Esophagus mucosa (tissue), 1 donor: ENCODE data around the gene PIK3AP1. TPM values are rescaled to one million over a fixed set of nuclear protein-coding genes. Genes with fewer than 3 reads are reported as not detected.
"Not testable (repeated sequence)": the region's sequence is repeated elsewhere in the genome, so short reads cannot be mapped to it uniquely, and the experiment has no call there.

Experiments used
- ATAC-seq: fragments of 200-7000 bp; cut with Tn5 transposase; one replicate; pipeline ENCODE4 v1.9.1; 2020
- total RNA-seq: library from RNA; stranded (reverse); gene quantifications from one replicate; pipeline ENCODE4 v1.2.4, GENCODE V29; 2023
- donor health status: DM: yes; HTN: yes; CAD: no.

Gene PIK3AP1
- total RNA-seq, 1 donor from 2014 or later, result 1.0 TPM

DNA sequence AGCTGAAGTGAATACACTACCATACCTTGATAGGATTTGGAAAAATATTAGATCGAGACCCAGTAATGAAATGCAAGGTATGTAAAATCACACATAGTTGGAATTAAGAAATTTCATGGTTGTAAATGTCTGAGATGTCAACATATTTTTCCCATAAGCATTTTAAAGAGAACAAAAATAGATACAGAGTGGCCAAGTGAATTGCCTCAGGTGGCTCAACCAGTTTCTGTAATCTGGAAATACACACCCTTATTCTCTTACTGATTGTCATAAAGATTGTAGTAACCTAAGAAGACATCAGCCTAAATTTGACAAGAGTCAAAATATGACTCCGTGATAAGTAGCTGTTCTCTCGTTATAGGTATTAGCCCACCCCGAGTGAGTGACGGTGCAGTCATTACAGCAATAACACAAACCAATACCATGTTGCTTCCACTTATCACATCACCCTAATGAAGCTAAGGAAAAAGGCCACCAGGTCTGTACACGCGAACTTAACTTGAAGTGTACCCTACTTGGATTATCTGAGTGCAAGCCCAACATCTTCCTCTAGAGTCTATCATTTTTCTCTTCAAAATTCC is 23.4 kb downstream of the PIK3AP1 start:
- no peak for ATAC-seq

- ATAC-seq, result no peak
Measured at GRCh38 chr10:96695975-96696634, 24.2 kb downstream of the PIK3AP1 start.

DNA sequence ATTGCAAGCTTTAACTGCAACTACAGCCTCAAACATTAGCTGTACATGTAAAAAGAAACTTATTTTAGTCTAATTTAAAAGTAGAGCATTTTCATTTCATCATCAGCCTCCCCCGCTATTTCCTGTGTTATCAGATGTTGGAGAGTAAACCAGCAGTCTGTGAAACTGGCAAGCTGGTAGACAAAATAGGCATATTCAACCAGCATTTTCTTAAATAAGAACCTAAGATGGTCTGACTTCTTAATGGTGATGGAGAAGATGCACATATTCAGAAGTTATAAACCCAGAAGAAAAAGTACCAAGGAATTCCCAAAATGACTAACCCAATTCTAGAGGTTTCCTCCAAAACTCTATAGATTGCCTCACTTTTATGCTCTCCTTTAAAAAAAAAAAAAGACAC is 24.9 kb downstream of the PIK3AP1 start:
- no peak for ATAC-seq

DNA sequence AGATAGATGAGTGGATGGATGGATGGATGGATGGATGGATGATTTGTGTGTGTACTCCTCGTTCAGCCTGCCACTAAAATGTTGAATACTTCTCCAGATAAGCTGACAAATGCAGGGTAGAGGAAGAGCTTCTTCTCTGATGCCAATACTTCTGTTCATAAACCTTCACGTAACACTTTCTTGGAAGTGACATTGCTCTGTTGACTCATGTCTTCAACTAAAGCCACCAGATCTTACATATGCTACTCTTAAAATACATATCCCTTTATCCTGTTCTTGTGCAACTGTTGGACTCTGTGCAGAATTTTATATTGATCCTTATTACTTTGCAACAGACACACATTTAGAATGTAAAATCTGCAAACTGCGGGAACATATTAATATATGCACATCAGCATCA is 26.9 kb downstream of the PIK3AP1 start:
- no peak for ATAC-seq

GRCh38 chr10:96692427-96692826 is 27.9 kb downstream of the PIK3AP1 start:
- no peak for ATAC-seq

DNA sequence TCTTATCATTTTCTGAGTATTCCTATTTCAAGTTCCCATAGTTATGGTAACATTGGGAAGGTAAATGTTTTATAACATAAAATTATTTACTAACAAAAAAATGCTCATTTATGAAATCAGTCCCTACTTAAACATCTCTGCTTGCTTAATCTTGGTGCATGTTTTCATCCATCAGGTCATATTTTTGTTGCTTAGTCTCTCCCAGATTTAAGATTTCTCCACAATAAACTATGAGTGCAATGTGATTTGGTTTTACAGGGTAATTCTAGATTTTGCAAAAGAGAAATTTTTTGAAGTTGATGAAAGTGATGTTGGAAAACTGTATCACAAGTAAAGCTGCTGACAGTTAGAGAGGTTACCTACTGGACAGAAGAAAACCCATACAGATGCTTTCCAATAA is 28.6 kb downstream of the PIK3AP1 start:
- no peak for ATAC-seq

- no peak for ATAC-seq
Measured at GRCh38 chr10:96690755-96691730, 29.3 kb downstream of the PIK3AP1 start.

GRCh38 chr10:96688789-96689188 is 31.5 kb downstream of the PIK3AP1 start:
- no peak for ATAC-seq

DNA sequence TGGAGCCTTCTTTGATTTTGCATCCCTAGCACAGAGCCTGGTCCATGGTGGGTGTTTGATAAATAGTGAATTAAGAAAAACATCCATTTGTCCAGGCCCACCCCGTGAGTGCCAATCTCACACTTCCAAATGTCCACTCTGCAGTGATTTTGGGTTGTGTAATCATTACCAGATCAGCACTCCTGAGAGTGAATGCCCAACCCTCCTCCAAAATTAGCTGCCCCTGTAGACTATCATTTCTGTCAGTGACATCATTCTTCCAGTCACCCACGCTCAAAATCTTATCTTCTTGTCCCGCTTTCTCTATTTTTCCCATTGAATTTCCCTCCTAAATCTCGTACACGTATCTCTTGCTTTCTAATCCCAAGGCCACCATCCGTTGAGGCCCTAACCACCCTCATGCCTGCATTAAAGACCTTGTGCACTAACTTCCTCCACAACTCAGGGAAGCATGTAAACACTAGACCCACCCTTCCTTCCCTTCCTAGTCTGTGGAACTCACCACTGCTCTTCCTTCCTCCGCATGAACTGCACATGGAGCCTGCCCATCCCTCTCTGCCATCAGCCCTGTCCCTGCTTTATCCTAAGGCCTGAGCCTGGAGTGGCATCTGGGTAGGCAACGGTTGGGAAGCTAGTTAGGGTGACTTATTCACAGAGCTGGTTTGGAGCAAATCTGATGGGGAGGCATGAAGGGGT is 32.8 kb downstream of the PIK3AP1 start:
- ATAC-seq, result no peak

DNA sequence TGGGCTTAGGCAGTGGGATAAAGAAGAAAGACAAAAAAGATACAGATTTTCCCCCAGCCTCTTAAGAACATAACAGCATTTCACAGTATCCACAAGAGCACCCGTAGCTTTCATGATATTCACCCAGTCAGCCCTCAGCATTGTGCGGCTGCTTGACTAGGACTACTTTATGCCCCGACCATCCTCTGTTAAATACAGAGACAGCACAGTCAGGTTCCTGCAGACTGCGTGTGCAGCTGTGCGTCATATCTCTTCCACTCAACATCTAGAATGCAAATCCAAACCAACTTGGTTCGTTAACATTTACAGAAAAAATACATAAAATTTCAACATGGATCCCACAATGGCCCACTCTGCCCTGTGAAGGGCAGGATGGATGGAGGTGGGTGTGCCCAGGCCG is 33.8 kb downstream of the PIK3AP1 start:
- ATAC-seq, result no peak

DNA sequence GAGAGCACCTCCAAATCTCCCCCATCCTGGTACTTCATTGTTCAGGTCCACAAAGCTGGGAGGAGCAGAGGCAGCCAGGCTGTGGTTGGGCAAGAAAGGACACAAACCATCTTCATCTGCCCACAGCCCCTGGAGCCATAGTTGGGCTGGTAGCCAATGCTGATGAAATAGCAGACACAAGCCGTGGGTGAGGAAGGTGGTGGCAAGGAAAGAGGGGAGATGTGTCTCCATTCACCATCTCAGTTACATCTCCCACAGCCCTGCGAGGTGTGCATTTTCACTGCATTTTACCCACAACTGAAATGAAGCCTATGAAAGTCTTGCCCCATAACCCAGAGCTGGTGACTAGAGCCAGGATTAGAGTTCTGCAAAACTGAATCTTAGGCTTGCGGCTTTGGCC is 35.0 kb downstream of the PIK3AP1 start:
- ATAC-seq, result no peak

DNA sequence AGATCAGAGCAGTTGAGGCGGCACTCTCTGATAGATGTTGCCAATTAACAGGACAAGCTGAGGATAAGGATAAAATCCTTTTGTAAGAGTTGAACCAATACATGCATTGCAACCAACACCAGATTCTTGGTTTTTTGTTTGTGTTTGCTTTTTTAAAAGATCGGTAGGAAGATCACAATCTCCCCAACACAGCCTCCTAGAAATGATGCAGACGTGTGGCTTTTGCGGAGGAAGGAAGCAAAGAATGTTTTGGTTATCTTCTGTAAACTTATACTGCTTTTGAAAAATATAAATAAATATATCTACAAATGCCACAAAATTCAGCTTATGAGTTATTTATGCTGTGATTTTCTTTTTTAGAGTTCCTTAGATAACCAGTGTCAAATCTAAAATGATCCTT is 35.5 kb downstream of the PIK3AP1 start:
- ATAC-seq, result no peak

DNA sequence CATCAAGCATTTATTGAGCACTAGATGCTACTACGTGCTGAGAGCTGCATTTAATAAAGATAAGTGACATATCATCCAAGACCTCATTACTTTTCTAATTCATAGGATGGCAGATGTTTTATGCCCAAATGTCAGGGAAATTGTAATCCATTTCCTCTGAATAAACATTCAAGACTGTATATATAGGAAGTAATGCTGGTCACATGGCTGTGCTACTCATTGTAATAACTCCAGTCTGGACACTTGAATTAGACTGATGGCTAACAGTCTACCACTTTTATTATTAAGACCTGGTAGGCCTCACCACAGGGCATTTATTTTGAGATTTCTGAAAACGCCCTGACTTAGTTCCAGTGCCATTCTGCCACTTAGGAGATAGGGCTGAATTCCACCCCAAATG is 36.6 kb downstream of the PIK3AP1 start:
- no peak for ATAC-seq

DNA sequence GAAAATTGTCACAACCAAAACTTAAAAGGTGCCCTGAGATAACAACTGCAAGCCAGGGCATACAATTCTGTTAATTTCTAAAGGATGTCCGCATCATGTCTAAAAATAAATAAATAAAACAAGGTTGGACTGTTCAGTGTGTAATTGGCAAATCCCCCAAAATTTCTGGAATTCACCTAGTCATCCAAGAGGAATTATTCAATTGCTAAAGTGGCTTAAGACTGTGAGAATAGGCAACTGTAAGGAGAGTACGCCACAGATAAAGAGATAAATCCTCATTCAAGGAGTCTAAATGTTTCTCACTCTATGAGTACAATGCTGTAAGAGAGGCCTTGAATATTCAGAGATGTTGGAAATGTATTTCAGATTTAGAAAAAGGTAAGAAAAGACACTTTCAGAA is 37.2 kb downstream of the PIK3AP1 start:
- no peak for ATAC-seq

DNA sequence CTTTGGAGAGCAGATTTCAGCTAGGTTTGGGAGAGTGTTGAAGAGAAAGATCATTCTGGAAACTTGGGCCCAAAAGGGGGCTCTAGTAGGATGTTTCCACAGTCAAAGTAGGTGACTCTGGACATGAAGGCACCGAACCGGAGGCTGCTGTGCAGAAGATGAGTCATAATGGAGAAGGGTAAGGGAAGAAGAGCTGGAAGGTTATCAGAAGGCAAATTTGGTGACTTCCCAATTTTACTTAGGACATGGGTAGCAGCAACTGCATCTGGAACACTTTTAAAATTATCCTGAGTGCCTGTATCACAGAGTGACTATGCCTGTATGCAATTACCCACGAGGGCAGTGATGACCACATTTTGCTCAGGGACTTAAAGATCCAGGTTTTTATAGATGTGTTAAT is 38.8 kb downstream of the PIK3AP1 start:
- ATAC-seq, result no peak

- ATAC-seq, result not testable (repeated sequence)
Measured at GRCh38 chr10:96680463-96680862, 39.9 kb downstream of the PIK3AP1 start.

DNA sequence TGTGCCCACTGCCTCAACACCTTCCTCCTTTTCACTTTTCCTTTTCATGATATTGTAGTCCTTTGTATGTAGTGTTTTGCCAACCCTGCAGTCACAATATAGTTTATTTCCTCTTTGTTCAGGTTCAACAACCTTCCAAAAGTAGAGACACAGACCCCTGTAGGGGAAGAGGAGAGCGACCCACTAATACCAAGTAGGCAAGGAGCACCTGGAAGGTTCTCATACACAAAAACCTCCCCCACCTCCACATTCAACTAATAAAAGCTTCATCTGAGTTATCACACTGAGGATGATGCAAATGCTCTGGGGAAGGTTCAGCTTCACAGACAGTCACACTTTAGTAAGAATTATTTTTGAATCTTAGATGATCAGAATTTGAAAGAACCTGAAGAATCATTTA is 41.6 kb downstream of the PIK3AP1 start:
- ATAC-seq, result no peak

DNA sequence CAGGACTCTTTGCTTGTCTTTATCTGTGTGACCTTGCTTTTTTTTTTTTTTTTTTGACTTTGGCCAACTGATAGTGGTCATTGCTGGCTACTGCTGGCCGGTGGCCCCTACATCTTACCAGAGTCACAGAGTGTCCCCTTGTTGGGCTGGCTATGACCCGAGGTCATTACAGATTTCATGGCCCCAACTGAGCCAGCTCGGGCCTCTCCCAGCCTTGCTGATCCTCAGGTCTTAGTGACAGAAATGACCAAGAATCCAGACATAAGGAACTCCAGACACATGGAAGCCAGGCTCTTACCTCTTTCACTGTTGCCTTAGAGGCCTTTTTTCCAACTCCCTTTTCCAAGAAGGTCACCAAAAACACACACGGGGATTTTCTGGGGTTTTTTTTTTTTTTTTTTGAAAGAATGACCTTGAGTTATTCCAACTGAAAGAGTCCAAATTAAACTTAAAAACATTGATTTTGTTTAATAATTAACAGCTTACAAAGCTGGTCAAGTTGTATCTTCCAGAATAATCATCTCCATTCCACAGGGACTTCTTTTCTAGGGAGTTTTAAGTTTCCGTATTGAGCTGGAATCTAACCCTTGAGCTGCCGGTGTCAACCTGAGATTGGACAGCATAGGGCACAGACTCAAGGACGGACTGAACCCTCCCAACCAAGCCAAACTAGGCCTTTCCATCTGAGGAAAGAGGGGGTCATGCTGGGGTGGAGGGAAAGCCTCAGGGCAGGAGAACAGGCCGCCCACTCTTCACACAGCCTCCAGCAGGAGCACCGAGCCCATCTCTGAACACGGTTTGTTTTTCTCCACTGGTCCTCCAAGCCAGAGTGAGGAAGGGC is 43.8 kb downstream of the PIK3AP1 start:
- ATAC-seq, result no peak

- no peak for ATAC-seq
Measured at GRCh38 chr10:96675846-96676245, 44.5 kb downstream of the PIK3AP1 start.

DNA sequence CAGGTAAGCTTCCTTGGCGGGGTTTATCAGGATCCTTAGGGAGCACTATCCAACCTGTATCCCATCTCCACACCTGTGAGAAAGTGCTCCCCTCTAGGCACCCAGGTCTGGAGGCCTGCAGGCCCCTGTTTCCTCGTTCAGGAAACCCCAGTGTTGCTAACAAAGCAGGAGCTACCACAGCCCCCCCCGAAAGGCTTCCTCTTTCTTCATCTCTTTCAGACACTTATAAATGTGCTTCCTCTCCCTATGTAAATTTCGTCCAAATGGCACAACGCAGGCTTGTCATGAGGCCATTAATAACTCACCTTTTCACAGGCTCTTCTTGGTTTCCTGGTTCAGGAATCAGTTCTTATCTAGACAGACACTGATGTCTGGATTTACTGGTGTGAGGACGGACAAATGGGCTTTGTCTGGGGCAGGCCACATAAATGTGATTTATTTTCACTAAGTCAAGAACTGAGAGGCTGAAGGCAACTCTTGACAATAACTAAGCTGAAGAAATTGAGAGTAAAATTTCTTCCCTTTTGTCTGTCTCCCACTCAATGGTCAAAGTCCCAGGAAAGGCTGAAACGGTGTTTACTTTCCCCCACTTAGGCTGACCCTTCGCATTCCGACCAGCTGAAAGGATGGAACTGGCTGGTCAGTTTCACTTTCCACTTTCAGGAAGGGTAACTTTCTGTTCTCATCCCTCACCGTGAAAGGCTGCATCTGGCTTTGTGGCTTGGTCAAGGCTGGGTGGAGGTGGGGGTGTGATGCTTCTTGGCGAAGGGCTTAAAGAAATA is 46.8 kb downstream of the PIK3AP1 start:
- ATAC-seq, result peak; percentile 56

- ATAC-seq, result no peak
Measured at GRCh38 chr10:96672481-96673175, 47.7 kb downstream of the PIK3AP1 start.
